ENCODE measurements around the gene SLC4A1. TPM values are rescaled to one million over a fixed set of nuclear protein-coding genes. Genes with fewer than 3 reads are reported as not detected.

SLC4A1 gene
- polyA plus RNA-seq, 1 experiment = not detected

DNA sequence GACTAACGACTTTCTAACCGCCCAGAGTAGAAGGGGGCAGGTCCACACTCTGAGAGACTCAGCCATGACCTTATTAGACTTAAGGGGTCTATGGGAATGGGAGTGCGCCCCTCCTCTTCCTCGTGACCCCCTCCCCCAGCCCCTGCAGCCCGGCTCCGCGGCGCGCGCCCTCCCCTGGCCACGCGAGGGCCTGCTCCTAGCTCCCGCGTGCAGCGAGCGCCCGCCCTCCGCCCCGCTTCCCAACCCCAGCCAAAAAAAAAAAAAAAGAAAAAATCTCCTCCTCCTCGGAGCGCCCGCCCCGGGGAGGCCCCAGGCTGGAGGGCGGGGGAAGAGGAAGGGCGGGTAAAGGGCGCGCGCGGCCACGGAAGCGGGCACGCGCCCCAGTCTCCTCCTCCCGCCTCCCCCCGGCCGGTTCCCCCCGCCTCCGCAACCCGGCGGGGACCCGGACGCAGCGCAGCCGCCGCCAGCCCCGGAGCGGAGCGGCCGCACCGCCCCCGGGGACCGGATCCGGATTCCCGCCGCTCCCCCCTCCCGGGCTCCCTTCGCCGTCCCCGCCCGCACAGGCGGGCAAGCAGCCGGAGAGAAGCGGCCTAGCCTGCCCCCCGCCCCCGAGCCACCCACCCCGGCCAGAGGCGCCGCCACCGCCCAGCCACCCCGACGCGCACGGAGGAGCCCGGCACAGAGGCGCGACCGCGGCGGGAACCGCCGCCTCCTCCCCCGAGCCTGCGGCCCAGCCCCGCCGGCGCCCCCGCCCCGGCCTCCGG is 49.4 kb downstream of the SLC4A1 start:
- H3K4me3 ChIP-seq (ENCODE audit: low read depth, low read length) = peak overlapping the region; percentile 92
- H3K36me3 ChIP-seq (ENCODE audit: control insufficient read depth, insufficient read depth, low read length) = peaks cover 29% of the 10 kb centered on the region
- TF ChIP-seq CTCF (IDR thresholded peaks at IDR 0.05; ENCODE audit: insufficient read depth, low read depth, low read length) = peak; percentile 54
- CTCF ChIA-PET = interaction anchor here (0.6 to 2.7 kb wide), 7 partner anchors 9 to 112 kb away, joined by 3 to 12 read pairs (median 6); partner anchors contain the start of genes SLC25A39 and TMUB2
- POLR2A ChIA-PET = interaction anchor here (0.6 to 1.0 kb wide), 4 partner anchors 32 to 369 kb away, joined by 3 to 8 read pairs (median 6); partner anchors contain the start of gene TMUB2
- DNase-seq (ENCODE audit: low read depth) = no peak
- H3K27me3 ChIP-seq (ENCODE audit: control insufficient read depth, insufficient read depth, low read length) = no peaks in the 10 kb centered on the region

GRCh38 chr17:44217738-44218343 is 50.1 kb downstream of the SLC4A1 start:
- no peak for TF ChIP-seq CTCF (IDR thresholded peaks at IDR 0.05; ENCODE audit: insufficient read depth, low read depth, low read length)
- DNase-seq (ENCODE audit: low read depth) = no peak
- POLR2A ChIA-PET = interaction anchor here (0.6 to 1.0 kb wide), 4 partner anchors 31 to 370 kb away, joined by 3 to 8 read pairs (median 6); partner anchors contain the start of gene TMUB2

GRCh38 chr17:44216694-44217093 is 51.2 kb downstream of the SLC4A1 start:
- ChIA-PET CTCF (interaction anchor here (0.7 to 2.7 kb wide), 8 partner anchors 8 to 129 kb away, joined by 3 to 12 read pairs (median 6); partner anchors contain the start of gene GRN), POLR2A (no interaction called here)
- DNase-seq (ENCODE audit: low read depth) = no peak
- Histone ChIP-seq H3K27me3 (ENCODE audit: control insufficient read depth, insufficient read depth, low read length) (no peaks in the 10 kb centered on the region), H3K36me3 (ENCODE audit: control insufficient read depth, insufficient read depth, low read length) (peaks cover 34% of the 10 kb centered on the region), H3K4me3 (ENCODE audit: low read depth, low read length) (no peak overlapping the region)
- no peak for TF ChIP-seq CTCF (IDR thresholded peaks at IDR 0.05; ENCODE audit: insufficient read depth, low read depth, low read length)

More at GRCh38 chr17:44217738-44218343, 50.1 kb downstream of the SLC4A1 start:
- CTCF ChIA-PET = interaction anchor here (1.0 to 2.7 kb wide), 7 partner anchors 8 to 128 kb away, joined by 3 to 12 read pairs (median 6); partner anchors contain the start of genes GRN, SLC25A39 and TMUB2
- H3K27me3 ChIP-seq (ENCODE audit: control insufficient read depth, insufficient read depth, low read length) = no peaks in the 10 kb centered on the region
- H3K36me3 ChIP-seq (ENCODE audit: control insufficient read depth, insufficient read depth, low read length) = peaks cover 32% of the 10 kb centered on the region
- H3K4me3 ChIP-seq (ENCODE audit: low read depth, low read length) = peak overlapping the region; percentile 45

GRCh38 chr17:44216173-44216572 is 51.8 kb downstream of the SLC4A1 start:
- peaks cover 39% of the 10 kb centered on the region for H3K36me3 ChIP-seq (ENCODE audit: control insufficient read depth, insufficient read depth, low read length)
- DNase-seq (ENCODE audit: low read depth) = no peak
- ChIA-PET CTCF (interaction anchor here (0.9 to 2.7 kb wide), 6 partner anchors 8 to 129 kb away, joined by 3 to 12 read pairs (median 6); partner anchors contain the start of gene GRN), POLR2A (no interaction called here)
- no peaks in the 10 kb centered on the region for H3K27me3 ChIP-seq (ENCODE audit: control insufficient read depth, insufficient read depth, low read length)
- H3K4me3 ChIP-seq (ENCODE audit: low read depth, low read length) = no peak overlapping the region
- TF ChIP-seq CTCF (IDR thresholded peaks at IDR 0.05; ENCODE audit: insufficient read depth, low read depth, low read length) = no peak

- TF ChIP-seq CTCF (IDR thresholded peaks at IDR 0.05; ENCODE audit: insufficient read depth, low read depth, low read length) = no peak
- DNase-seq (ENCODE audit: low read depth) = no peak
- Histone ChIP-seq H3K36me3 (ENCODE audit: control insufficient read depth, insufficient read depth, low read length) (peaks cover 47% of the 10 kb centered on the region), H3K27me3 (ENCODE audit: control insufficient read depth, insufficient read depth, low read length) (no peaks in the 10 kb centered on the region), H3K4me3 (ENCODE audit: low read depth, low read length) (no peak overlapping the region)
- ChIA-PET CTCF (interaction anchor here (1.2 to 6.8 kb wide), 3 partner anchors 9 to 117 kb away, joined by 5 to 59 read pairs (median 7); no protein-coding TSS in a partner anchor), POLR2A (interaction anchor here (0.7 kb wide), 1 partner anchor 9 kb away, joined by 3 read pairs; no protein-coding TSS in a partner anchor)
Measured at GRCh38 chr17:44214896-44215295, 53.0 kb downstream of the SLC4A1 start.

Data from BJ (cell line).